Measurements from ENCODE around the gene GHRL. TPM values are rescaled to one million over a fixed set of nuclear protein-coding genes. Genes with fewer than 3 reads are reported as not detected.

GHRL gene
- total RNA-seq, 4 donors from 2014 or later: 0.55 to 8.2 TPM; not detected in 2

GRCh38 chr3:10286596-10287295 is 6.0 kb downstream of the GHRL start:
- Histone ChIP-seq H3K27me3 (no peaks in the 10 kb centered on the region), H3K4me3 (no peak overlapping the region), H3K27ac (no peak overlapping the region), H3K36me3 (peaks cover 0 to 5% (median 2%) of the 10 kb centered on the region in 4 donors), H3K4me1 (no peaks in the 10 kb centered on the region), H3K9me3 (no peaks in the 10 kb centered on the region)
- in situ Hi-C loops (cut with MboI; ENCODE audit: low pct_ligation_motif_present in 1 of 4, low pct_unique_long_range_greater_than_20kb in 1 of 4, low sequenced_read_pairs in 3 of 4) (no loop called here), intact Hi-C loops (cut with DNase I; ENCODE audit: low total_unique reads) (no loop called here)
- DNase-seq: no peak
- WGBS, 2 donors (ENCODE audit: low coverage in 1 of 2): 88% methylated on average over 2 of the region's 2 CpGs; no CpG with 5 or more reads in 1 of the 2 donors
- TF ChIP-seq EP300 (IDR thresholded peaks at IDR 0.05; ENCODE audit: low read depth) (no peak), POLR2A (IDR thresholded peaks at IDR 0.05) (no peak), CTCF (IDR thresholded peaks at IDR 0.05) (peak in 4 of 5 experiments; percentile 9 to 36 (median 23)), POLR2AphosphoS5 (IDR thresholded peaks at IDR 0.05) (no peak)

- Histone ChIP-seq H3K36me3 (peaks cover 0 to 5% (median 2%) of the 10 kb centered on the region in 4 donors), H3K27ac (no peak overlapping the region), H3K9me3 (no peaks in the 10 kb centered on the region), H3K4me3 (no peak overlapping the region), H3K27me3 (no peaks in the 10 kb centered on the region), H3K4me1 (no peaks in the 10 kb centered on the region)
- TF ChIP-seq EP300 (IDR thresholded peaks at IDR 0.05; ENCODE audit: low read depth) (no peak), CTCF (IDR thresholded peaks at IDR 0.05) (no peak), POLR2A (IDR thresholded peaks at IDR 0.05) (no peak), POLR2AphosphoS5 (IDR thresholded peaks at IDR 0.05) (no peak)
- no peak for DNase-seq
- intact Hi-C loops (cut with DNase I; ENCODE audit: low total_unique reads): no loop called here
- in situ Hi-C loops (cut with MboI; ENCODE audit: low pct_ligation_motif_present in 1 of 4, low pct_unique_long_range_greater_than_20kb in 1 of 4, low sequenced_read_pairs in 3 of 4): no loop called here
- 90 to 100% methylated on average over 2 to 5 of the region's 5 CpGs for WGBS, 2 donors (ENCODE audit: low coverage in 1 of 2)
These were observed 6.6 kb downstream of the GHRL start for GRCh38 chr3:10286133-10286524.

- Histone ChIP-seq H3K4me1 (no peaks in the 10 kb centered on the region), H3K9me3 (no peaks in the 10 kb centered on the region), H3K4me3 (no peak overlapping the region), H3K27me3 (no peaks in the 10 kb centered on the region), H3K27ac (no peak overlapping the region), H3K36me3 (peaks cover 0 to 10% (median 2%) of the 10 kb centered on the region in 4 donors)
- intact Hi-C loops (cut with DNase I; ENCODE audit: low total_unique reads): no loop called here
- DNase-seq: no peak
- 88 to 90% methylated on average over 7 to 12 of the region's 12 CpGs for WGBS, 2 donors (ENCODE audit: low coverage in 1 of 2)
- in situ Hi-C loops (cut with MboI; ENCODE audit: low pct_ligation_motif_present in 1 of 4, low pct_unique_long_range_greater_than_20kb in 1 of 4, low sequenced_read_pairs in 3 of 4): no loop called here
- no peak for TF ChIP-seq POLR2AphosphoS5 (IDR thresholded peaks at IDR 0.05)
- no peak for TF ChIP-seq EP300 (IDR thresholded peaks at IDR 0.05; ENCODE audit: low read depth)
- no peak for TF ChIP-seq CTCF (IDR thresholded peaks at IDR 0.05)
- no peak for TF ChIP-seq POLR2A (IDR thresholded peaks at IDR 0.05)
These were observed 7.2 kb downstream of the GHRL start for GRCh38 chr3:10285272-10286132.

- H3K4me3 ChIP-seq: no peak overlapping the region
- H3K9me3 ChIP-seq: no peaks in the 10 kb centered on the region
- no peak for DNase-seq
- WGBS, 2 donors (ENCODE audit: low coverage in 1 of 2): 71% methylated on average over 9 of the region's 9 CpGs; no CpG with 5 or more reads in 1 of the 2 donors
- no peaks in the 10 kb centered on the region for H3K27me3 ChIP-seq
- H3K4me1 ChIP-seq: no peaks in the 10 kb centered on the region
- in situ Hi-C loops (cut with MboI; ENCODE audit: low pct_ligation_motif_present in 1 of 4, low pct_unique_long_range_greater_than_20kb in 1 of 4, low sequenced_read_pairs in 3 of 4): no loop called here
- peaks cover 0 to 19% (median 5%) of the 10 kb centered on the region in 4 donors for H3K36me3 ChIP-seq
- H3K27ac ChIP-seq: no peak overlapping the region
- intact Hi-C loops (cut with DNase I; ENCODE audit: low total_unique reads): no loop called here
- no peak for TF ChIP-seq POLR2A (IDR thresholded peaks at IDR 0.05)
- no peak for TF ChIP-seq CTCF (IDR thresholded peaks at IDR 0.05)
- TF ChIP-seq POLR2AphosphoS5 (IDR thresholded peaks at IDR 0.05): no peak
- TF ChIP-seq EP300 (IDR thresholded peaks at IDR 0.05; ENCODE audit: low read depth): no peak
These were observed 8.3 kb downstream of the GHRL start for GRCh38 chr3:10284496-10284895.
